H1 (cell line): ENCODE measurements around the gene R3HDM2. TPM values are rescaled to one million over a fixed set of nuclear protein-coding genes. Genes with fewer than 3 reads are reported as not detected.
"Not testable (repeated sequence)": the region's sequence is repeated elsewhere in the genome, so short reads cannot be mapped to it uniquely, and the experiment has no call there.

ENCODE experiments used
- CTCF ChIA-PET: fragments of 300-600 bp; sonication (Branson Sonifier 250); formaldehyde crosslinking; loops from one replicate; lab custom pipeline; 2021; ENCODE audit not compliant: partially characterized antibody; lab: Charles Lee
- POLR2A ChIA-PET: fragments of 300-600 bp; sonication (Branson Sonifier 250); formaldehyde crosslinking; loops from one replicate; lab custom pipeline; 2021; ENCODE audit warnings: inconsistent platforms; ENCODE audit not compliant: partially characterized antibody; lab: Charles Lee
- DNase-seq, 2 experiments: peaks; one replicate each; pipeline versions ENCODE4 v3.0.0 to v3.0.0-alpha.2; 2010 to 2022; ENCODE audit warnings: low spot score in 2 of 2, low read depth in 1 of 2, mixed read lengths in 1 of 2
- FAIRE-seq: peaks from 2 replicates; lab custom pipeline; 2011; peaks lifted over from hg19 to GRCh38; lab: Jason Lieb, UNC
- H2AFZ ChIP-seq: 2 replicates; pipeline ENCODE4 v1.8.1; 2012; ENCODE audit warnings: low read length, inconsistent platforms
- H2AK5ac ChIP-seq: 2 replicates; pipeline ENCODE4 v1.6.1; 2013; ENCODE audit warnings: low read depth, low read length
- H2BK120ac ChIP-seq: replicated peaks from 2 replicates; pipeline ENCODE3; 2013; ENCODE audit warnings: low read depth, low read length, inconsistent platforms
- H2BK12ac ChIP-seq: 2 replicates; pipeline ENCODE4 v1.6.1; 2013; ENCODE audit warnings: low read depth, low read length
- H2BK15ac ChIP-seq: 2 replicates; pipeline ENCODE4 v1.6.1; 2013; ENCODE audit warnings: low read length
- H2BK20ac ChIP-seq: 2 replicates; pipeline ENCODE4 v1.6.1; 2013; ENCODE audit warnings: low read length
- H2BK5ac ChIP-seq: 2 replicates; pipeline ENCODE4 v1.6.1; 2013; ENCODE audit warnings: low read depth, low read length
- H3K14ac ChIP-seq: 2 replicates; pipeline ENCODE4 v1.6.1; 2013; ENCODE audit warnings: inconsistent platforms; ENCODE audit not compliant: insufficient read length
- H3K18ac ChIP-seq: 2 replicates; pipeline ENCODE4 v1.6.1; 2013; ENCODE audit warnings: low read length; ENCODE audit errors: extremely low read depth
- H3K23ac ChIP-seq: 2 replicates; pipeline ENCODE4 v1.6.1; 2013; ENCODE audit warnings: inconsistent platforms; ENCODE audit not compliant: insufficient read length
- H3K23me2 ChIP-seq: 2 replicates; pipeline ENCODE4 v1.6.1; 2013; ENCODE audit warnings: low read depth, low read length
- H3K27ac ChIP-seq: 2 replicates; pipeline ENCODE4 v1.6.1; 2011; ENCODE audit warnings: low read depth, low read length, inconsistent platforms
- H3K27me3 ChIP-seq, 4 experiments: replicated peaks in 1 of 4; 1 replicate in 1 of 4; 2 replicates in 3 of 4; pipeline versions ENCODE4 v1.6.1 to v1.8.1; 2011 to 2013; ENCODE audit warnings: low read length in 3 of 4, mild to moderate bottlenecking in 3 of 4, inconsistent platforms in 2 of 4, mixed read lengths in 2 of 4, moderate library complexity in 1 of 4; ENCODE audit not compliant: control insufficient read depth in 3 of 4, insufficient read depth in 3 of 4; ENCODE audit errors: extremely low read depth in 1 of 4
- H3K36me3 ChIP-seq, 4 experiments: 2 replicates each; pipeline versions ENCODE4 v1.6.1 to v1.8.1; 2011 to 2013; ENCODE audit warnings: mild to moderate bottlenecking in 4 of 4, low read length in 3 of 4, moderate library complexity in 2 of 4, control low read depth in 1 of 4, inconsistent platforms in 1 of 4; ENCODE audit not compliant: insufficient read depth in 4 of 4, control insufficient read depth in 2 of 4
- H3K4ac ChIP-seq: replicated peaks from 2 replicates; pipeline ENCODE3; 2013; ENCODE audit warnings: low read length, low read depth, mixed read lengths, inconsistent platforms; ENCODE audit not compliant: insufficient read length
- H3K4me1 ChIP-seq, 4 experiments: replicated peaks in 1 of 4; 1 replicate in 1 of 4; 2 replicates in 3 of 4; pipeline versions ENCODE4 v1.6.1 to v1.8.1; 2011 to 2013; ENCODE audit warnings: low read length in 3 of 4, inconsistent platforms in 2 of 4, mixed read lengths in 1 of 4; ENCODE audit not compliant: insufficient read depth in 4 of 4, control insufficient read depth in 3 of 4
- H3K4me2 ChIP-seq, 2 experiments: 2 replicates each; pipeline versions ENCODE4 v1.6.1 to v1.8.1; 2011 to 2013; ENCODE audit warnings: low read depth in 2 of 2, low read length in 2 of 2, control low read depth in 1 of 2, inconsistent platforms in 1 of 2, mild to moderate bottlenecking in 1 of 2; ENCODE audit not compliant: insufficient read depth in 1 of 2
- H3K4me3 ChIP-seq, 4 experiments: fragments of 200-600, 300-600 bp in 1 of 4; sonication (generic), shearing (Covaris generic), sonication (Bioruptor Twin) in 1 of 4; 2 replicates each; pipeline versions ENCODE4 v1.5.1 to v1.8.1; 2011 to 2016; ENCODE audit warnings: low read length in 4 of 4, low read depth in 3 of 4, control low read depth in 2 of 4, inconsistent platforms in 2 of 4, mild to moderate bottlenecking in 2 of 4, mixed read lengths in 1 of 4, moderate library complexity in 1 of 4; ENCODE audit not compliant: insufficient read depth in 2 of 4; ENCODE audit errors: extremely low read depth in 1 of 4
- H3K56ac ChIP-seq: replicated peaks from 2 replicates; pipeline ENCODE3; 2013; ENCODE audit warnings: low read depth, mild to moderate bottlenecking, mixed read lengths, low read length, inconsistent platforms; ENCODE audit not compliant: insufficient read length
- H3K79me1 ChIP-seq: 2 replicates; pipeline ENCODE4 v1.6.1; 2013; ENCODE audit warnings: low read depth, low read length, control low read depth
- H3K79me2 ChIP-seq, 2 experiments: 2 replicates each; pipeline versions ENCODE4 v1.6.1 to v1.8.1; 2012 to 2013; ENCODE audit warnings: low read length in 2 of 2, mild to moderate bottlenecking in 2 of 2, inconsistent platforms in 1 of 2; ENCODE audit not compliant: insufficient read depth in 2 of 2, control insufficient read depth in 1 of 2
- H3K9ac ChIP-seq, 4 experiments: replicated peaks in 1 of 4; 1 replicate in 1 of 4; 2 replicates in 3 of 4; pipeline versions ENCODE4 v1.6.1 to v1.8.1; 2011 to 2013; ENCODE audit warnings: low read depth in 3 of 4, low read length in 3 of 4, control low read depth in 2 of 4, mild to moderate bottlenecking in 2 of 4, moderate library complexity in 2 of 4, inconsistent platforms in 1 of 4; ENCODE audit errors: extremely low read depth in 1 of 4
- H3K9me3 ChIP-seq, 2 experiments: 2 replicates each; pipeline versions ENCODE4 v1.6.1 to v1.8.1; 2012 to 2013; ENCODE audit warnings: mild to moderate bottlenecking in 2 of 2, moderate library complexity in 2 of 2, control low read depth in 1 of 2, inconsistent platforms in 1 of 2, low read depth in 1 of 2, low read length in 1 of 2, mixed read lengths in 1 of 2; ENCODE audit not compliant: insufficient read depth in 2 of 2
- H4K20me1 ChIP-seq, 2 experiments: replicated peaks in 1 of 2; 2 replicates each; pipeline versions ENCODE3 to v1.8.1; 2011 to 2013; ENCODE audit warnings: inconsistent platforms in 2 of 2, low read length in 2 of 2, mild to moderate bottlenecking in 1 of 2; ENCODE audit not compliant: insufficient read depth in 2 of 2, control insufficient read depth in 1 of 2
- H4K5ac ChIP-seq: 2 replicates; pipeline ENCODE4 v1.6.1; 2013; ENCODE audit warnings: low read length, low read depth, mixed read lengths, inconsistent platforms; ENCODE audit not compliant: insufficient read length
- H4K8ac ChIP-seq: 2 replicates; pipeline ENCODE4 v1.8.0; 2013; ENCODE audit warnings: mild to moderate bottlenecking, moderate library complexity, low read length, inconsistent platforms; ENCODE audit not compliant: insufficient read depth; ENCODE audit errors: extremely low read depth
- H4K91ac ChIP-seq: replicated peaks from 2 replicates; pipeline ENCODE3; 2013; ENCODE audit warnings: low read length, mixed read lengths, inconsistent platforms; ENCODE audit not compliant: insufficient read length
- CBX5 ChIP-seq: fragments of 300-800, 300-1000 bp; sonication (generic); IDR thresholded peaks from 2 replicates; pipeline ENCODE4 v1.7.1; 2016; ENCODE audit warnings: antibody characterized with exemption, low read length, low read depth
- CREB1 ChIP-seq: IDR thresholded peaks from 2 replicates; pipeline ENCODE4 v1.6.1; 2012; ENCODE audit warnings: inconsistent platforms
- EGR1 ChIP-seq: IDR thresholded peaks from 2 replicates; pipeline ENCODE4 v1.6.1; 2011; ENCODE audit warnings: low read depth, low read length, borderline replicate concordance
- JUND ChIP-seq: IDR thresholded peaks from 2 replicates; pipeline ENCODE4 v1.6.1; 2011; ENCODE audit warnings: mild to moderate bottlenecking, improper control_type of control experiment, low read length
- NRF1 ChIP-seq: IDR thresholded peaks from 2 replicates; pipeline ENCODE4 v1.6.1; 2011; ENCODE audit warnings: mild to moderate bottlenecking, low read depth, low read length, improper control_type of control experiment
- SIX5 ChIP-seq: IDR thresholded peaks from 2 replicates; pipeline ENCODE4 v1.6.1; 2011; ENCODE audit warnings: mild to moderate bottlenecking, low read depth, low read length
- TEAD4 ChIP-seq: IDR thresholded peaks from 2 replicates; pipeline ENCODE4 v1.6.1; 2012; ENCODE audit warnings: low read depth, low read length, inconsistent platforms, mixed read lengths
- WGBS, 2 experiments: shearing (Covaris generic) in 1 of 2; methylation state at CpG; one replicate each; pipeline versions ENCODE4 v1.1.6 to v1.1.7; 2013 to 2015; ENCODE audit warnings: low lambda C conversion rate in 2 of 2, mixed read lengths in 2 of 2, inconsistent platforms in 1 of 2, low coverage in 1 of 2, missing lambda C conversion rate in 1 of 2; ENCODE audit not compliant: insufficient replicate concordance in 2 of 2, insufficient coverage in 1 of 2, insufficient read length in 1 of 2; ENCODE audit errors: extremely low coverage in 1 of 2, missing lambda C conversion rate in 1 of 2; 5-methylcytosine and 5-hydroxymethylcytosine counted together
- polyA plus RNA-seq, 7 experiments: library from polyadenylated mRNA; depleted of rRNA in 3 of 7; stranded (reverse) in 5 of 7; unstranded in 2 of 7; fragments of >200 nt in 5 of 7; fragments of 200-250 nt in 2 of 7; gene quantifications; 1 replicate in 5 of 7; 2 replicates in 1 of 7; 4 replicates in 1 of 7; pipeline versions ENCODE4 v1.2.1 to v1.2.3, GENCODE V29; 2011 to 2013; ENCODE audit warnings: missing spikeins in 2 of 7, mixed read lengths in 2 of 7
- total RNA-seq: library from RNA; stranded (reverse); fragmentation: NEBNext Ultra II Directional; extraction: Animal tissue kit (Norgen Biotek cat#: 25700); gene quantifications from 2 replicates; pipeline ENCODE4 v1.2.1, GENCODE V29; 2021
- TF ChIP-seq, protein P1 (sequence below), 3 experiments: IDR thresholded peaks; 1 replicate in 2 of 3; 2 replicates in 1 of 3; pipeline versions ENCODE4 v1.5.1 to v1.6.1; 2011; ENCODE audit warnings: low read length in 3 of 3, mild to moderate bottlenecking in 3 of 3, inconsistent platforms in 2 of 3, low read depth in 1 of 3, moderate library complexity in 1 of 3; ENCODE audit not compliant: insufficient read depth in 1 of 3; ENCODE audit errors: control extremely low read depth in 1 of 3

Gene R3HDM2
- total and polyA plus RNA-seq, 2 of the 8 experiments (the other 6 are each of a cell fraction or from before 2014, with no cell fraction given), result 25.6 to 27.0 TPM

DNA sequence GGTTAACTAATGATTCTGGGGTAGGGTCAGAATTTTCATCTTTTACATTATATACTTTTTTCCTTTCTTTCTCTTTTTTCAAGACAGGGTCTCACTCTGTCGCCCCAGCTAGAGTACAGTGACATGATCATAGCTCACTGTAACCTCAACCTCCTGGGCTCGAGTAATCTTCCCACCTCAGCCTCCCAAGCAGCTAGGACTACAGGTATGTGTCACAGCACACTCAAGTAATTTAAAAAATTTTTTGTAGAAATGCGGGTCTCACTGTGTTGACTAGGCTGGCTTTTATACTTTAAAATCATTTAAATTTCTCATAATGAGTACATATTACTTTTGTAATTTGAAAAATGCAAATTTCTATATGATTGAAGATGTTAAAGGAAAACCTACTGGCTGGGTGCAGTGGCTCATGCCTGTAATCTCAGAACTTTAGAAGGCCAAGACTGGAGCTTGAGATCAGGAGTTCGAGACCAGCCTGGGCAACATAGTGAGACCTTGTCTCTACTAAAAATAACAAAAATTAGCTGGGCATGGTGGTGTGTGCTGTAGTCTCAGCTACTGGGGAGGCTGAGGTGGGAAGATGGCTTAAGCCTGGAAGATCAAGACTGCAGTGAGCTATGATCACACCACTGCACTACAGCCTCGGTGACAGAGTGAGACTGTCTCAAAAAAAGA is 25.7 kb downstream of the R3HDM2 start (continued):
- TF ChIP-seq TEAD4 (no peak), CREB1 (no peak), SIX5 (no peak), CBX5 (no peak), EGR1 (no peak), NRF1 (no peak), JUND (no peak)
- TF ChIP-seq, protein P1, sequence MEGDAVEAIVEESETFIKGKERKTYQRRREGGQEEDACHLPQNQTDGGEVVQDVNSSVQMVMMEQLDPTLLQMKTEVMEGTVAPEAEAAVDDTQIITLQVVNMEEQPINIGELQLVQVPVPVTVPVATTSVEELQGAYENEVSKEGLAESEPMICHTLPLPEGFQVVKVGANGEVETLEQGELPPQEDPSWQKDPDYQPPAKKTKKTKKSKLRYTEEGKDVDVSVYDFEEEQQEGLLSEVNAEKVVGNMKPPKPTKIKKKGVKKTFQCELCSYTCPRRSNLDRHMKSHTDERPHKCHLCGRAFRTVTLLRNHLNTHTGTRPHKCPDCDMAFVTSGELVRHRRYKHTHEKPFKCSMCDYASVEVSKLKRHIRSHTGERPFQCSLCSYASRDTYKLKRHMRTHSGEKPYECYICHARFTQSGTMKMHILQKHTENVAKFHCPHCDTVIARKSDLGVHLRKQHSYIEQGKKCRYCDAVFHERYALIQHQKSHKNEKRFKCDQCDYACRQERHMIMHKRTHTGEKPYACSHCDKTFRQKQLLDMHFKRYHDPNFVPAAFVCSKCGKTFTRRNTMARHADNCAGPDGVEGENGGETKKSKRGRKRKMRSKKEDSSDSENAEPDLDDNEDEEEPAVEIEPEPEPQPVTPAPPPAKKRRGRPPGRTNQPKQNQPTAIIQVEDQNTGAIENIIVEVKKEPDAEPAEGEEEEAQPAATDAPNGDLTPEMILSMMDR (IDR thresholded peaks at IDR 0.05; ENCODE audit: control extremely low read depth in 1 of 3, insufficient read depth in 1 of 3, low read depth in 1 of 3, low read length in 3 of 3), result no peak

DNA sequence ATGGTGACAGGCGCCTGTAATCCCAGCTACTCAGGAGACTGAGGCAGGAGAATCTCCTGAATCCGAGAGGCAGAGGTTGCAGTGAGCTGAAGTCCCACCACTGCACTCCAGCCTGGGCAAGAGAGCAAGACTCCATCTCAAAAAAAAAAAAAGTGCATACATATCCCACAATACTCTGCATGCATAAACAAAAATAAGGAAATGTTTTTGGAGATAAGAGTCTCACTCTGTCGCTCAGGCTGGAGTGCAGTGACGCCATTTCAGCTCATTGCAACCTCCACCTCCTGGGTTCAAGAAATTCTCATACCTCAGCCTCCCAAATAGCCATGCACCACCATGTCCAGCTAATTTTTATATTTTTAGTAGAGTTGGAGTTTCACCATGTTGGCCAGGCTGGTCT is 28.7 kb downstream of the R3HDM2 start:
- ChIA-PET POLR2A (interaction anchor here (0.5 to 1.6 kb wide), 5 partner anchors 9 to 71 kb away, joined by 3 to 4 read pairs (median 3); no protein-coding TSS in a partner anchor), CTCF (interaction anchor here (1.0 to 4.2 kb wide), 4 partner anchors 19 to 95 kb away, joined by 3 to 19 read pairs (median 10); partner anchors contain the start of gene INHBE)
- not testable (repeated sequence) for H2BK15ac ChIP-seq, H4K20me1 ChIP-seq, H3K9me3 ChIP-seq, H4K5ac ChIP-seq, H4K8ac ChIP-seq, H4K91ac ChIP-seq, H3K9ac ChIP-seq, H3K27ac ChIP-seq, H2BK20ac ChIP-seq, H3K36me3 ChIP-seq, H3K14ac ChIP-seq, H3K79me1 ChIP-seq, H2BK120ac ChIP-seq, H3K23ac ChIP-seq, H3K4me3 ChIP-seq, H2AFZ ChIP-seq, H3K4me1 ChIP-seq, H2BK12ac ChIP-seq, H3K23me2 ChIP-seq, H2AK5ac ChIP-seq, FAIRE-seq, H3K4ac ChIP-seq, H3K4me2 ChIP-seq, H2BK5ac ChIP-seq, H3K56ac ChIP-seq, H3K18ac ChIP-seq, H3K27me3 ChIP-seq, H3K79me2 ChIP-seq
- 94% methylated on average over 4 of the region's 4 CpGs; no CpG with 5 or more reads in 1 of the 2 experiments for WGBS, 2 experiments
- peak in 1 of 2 experiments; percentile 17 for DNase-seq
